ENCODE measurements around the gene TKFC. TPM values are rescaled to one million over a fixed set of nuclear protein-coding genes. Genes with fewer than 3 reads are reported as not detected.

TKFC gene
- total and polyA plus RNA-seq, 9 of the 15 experiments (the other 6 are each of a cell fraction or from before 2014, with no cell fraction given), result 2.0 to 61.7 (median 28.5) TPM

- TF ChIP-seq ZNF592 (IDR thresholded peaks at IDR 0.05) (peak; percentile 95), MYC (IDR thresholded peaks at IDR 0.05; ENCODE audit: low read depth, low read length) (peak; percentile 24; the same call in 1 of the 2 replicates), MYC (CRISPR knock-in tag; IDR thresholded peaks at IDR 0.05; ENCODE audit: borderline replicate concordance, low read depth) (no peak), IRF9 (tag; IDR thresholded peaks at IDR 0.05) (no peak), ETS2 (tag; IDR thresholded peaks at IDR 0.05; ENCODE audit: borderline replicate concordance, poor library complexity, severe bottlenecking) (no peak), BCLAF1 (IDR thresholded peaks at IDR 0.05; ENCODE audit: borderline replicate concordance in 1 of 2, control insufficient read depth in 1 of 2, low read depth in 2 of 2, low read length in 1 of 2) (0 out of 4 replicates have a peak, but pooled peaks of 1 of the 2 experiments have one; percentile 56), TEAD4 (IDR thresholded peaks at IDR 0.05; ENCODE audit: low read length) (peak; percentile 95), TEAD4 (CRISPR knock-in tag; IDR thresholded peaks at IDR 0.05; ENCODE audit: borderline replicate concordance) (no peak), EWSR1 (IDR thresholded peaks at IDR 0.05; ENCODE audit: borderline replicate concordance, low read depth, partially characterized antibody) (no peak), TFAP4 (CRISPR knock-in tag; IDR thresholded peaks at IDR 0.05; ENCODE audit: borderline replicate concordance) (peak; percentile 81; the same call in 1 of the 2 replicates), E4F1 (CRISPR knock-in tag; IDR thresholded peaks at IDR 0.05; ENCODE audit: borderline replicate concordance) (no peak), FOXK2 (conservative IDR thresholded peaks at IDR 0.05 in 1 of 2, IDR thresholded peaks at IDR 0.05 in 1 of 2; ENCODE audit: low read depth in 2 of 2) (0 out of 4 replicates have a peak, but pooled peaks of 1 of the 2 experiments have one; percentile 34), POLR2AphosphoS2 (IDR thresholded peaks at IDR 0.05; ENCODE audit: low read length) (no peak), PTRF (tag; IDR thresholded peaks at IDR 0.05) (no peak)
These were observed 9.3 kb downstream of the TKFC start (continued) for GRCh38 chr11:61342207-61342803.

All from K562 (cell line).